Neural cell (in vitro differentiated cells): Measurements from ENCODE around the gene ENKD1. TPM values are rescaled to one million over a fixed set of nuclear protein-coding genes. Genes with fewer than 3 reads are reported as not detected.

Experiments
- H2AFZ ChIP-seq: fragments of 200-600, 300-800 bp; sonication (generic), shearing (Covaris generic); 2 replicates; pipeline ENCODE4 v1.6.0; 2014; ENCODE audit warnings: low read depth, mild to moderate bottlenecking, antibody characterized with exemption, low read length, moderate library complexity
- H3F3A ChIP-seq: fragments of 200-600 bp; shearing (Covaris generic); 2 replicates; pipeline ENCODE4 v1.6.1; 2016; ENCODE audit warnings: mild to moderate bottlenecking, moderate library complexity, mixed read lengths, antibody characterized with exemption, low read length; ENCODE audit not compliant: insufficient read depth, poor library complexity, severe bottlenecking
- H3K27ac ChIP-seq: fragments of 200-600, 300-800 bp; sonication (generic), shearing (Covaris generic); 2 replicates; pipeline ENCODE4 v1.5.1; 2014; ENCODE audit warnings: mild to moderate bottlenecking, low read length, moderate library complexity
- H3K27me3 ChIP-seq: fragments of 300-800, 200-600 bp; sonication (generic), shearing (Covaris generic); 2 replicates; pipeline ENCODE4 v1.6.0; 2014; ENCODE audit warnings: mild to moderate bottlenecking, low read depth, low read length, moderate library complexity; ENCODE audit not compliant: insufficient read depth
- H3K36me3 ChIP-seq: fragments of 300-800, 200-600 bp; sonication (generic), shearing (Covaris generic); 2 replicates; pipeline ENCODE4 v1.5.1; 2014; ENCODE audit warnings: mild to moderate bottlenecking, antibody characterized with exemption, low read length, moderate library complexity; ENCODE audit not compliant: insufficient read depth
- H3K4me2 ChIP-seq: fragments of 300-800, 200-600 bp; sonication (generic), shearing (Covaris generic); 2 replicates; pipeline ENCODE4 v1.6.0; 2014; ENCODE audit warnings: mild to moderate bottlenecking, low read length
- H3K4me3 ChIP-seq: fragments of 300-800, 200-600 bp; sonication (generic), shearing (Covaris generic); 2 replicates; pipeline ENCODE4 v1.5.1; 2014; ENCODE audit warnings: mild to moderate bottlenecking, low read length, moderate library complexity
- H3K79me2 ChIP-seq: fragments of 200-600 bp; shearing (Covaris generic); replicated peaks from 2 replicates; pipeline ENCODE4 v1.6.0; 2014; ENCODE audit warnings: mild to moderate bottlenecking, low read length, moderate library complexity; ENCODE audit not compliant: insufficient read depth
- H3K9ac ChIP-seq: fragments of 300-800, 200-600 bp; sonication (generic), shearing (Covaris generic); 2 replicates; pipeline ENCODE4 v1.6.1; 2016; ENCODE audit warnings: mild to moderate bottlenecking, low read length, mixed read lengths
- H3K9me2 ChIP-seq: fragments of 200-600 bp; shearing (Covaris generic); 2 replicates; pipeline ENCODE4 v1.6.1; 2016; ENCODE audit warnings: mild to moderate bottlenecking, low read length, mixed read lengths; ENCODE audit not compliant: insufficient read depth
- H3K9me3 ChIP-seq: fragments of 200-600, 300-800 bp; sonication (generic), shearing (Covaris generic); 2 replicates; pipeline ENCODE4 v1.6.1; 2016; ENCODE audit warnings: mild to moderate bottlenecking, mixed run types, low read length, moderate library complexity, mixed read lengths
- H4K20me1 ChIP-seq: fragments of 200-600 bp; shearing (Covaris generic); 2 replicates; pipeline ENCODE4 v1.6.1; 2016; ENCODE audit warnings: mild to moderate bottlenecking, mixed run types; ENCODE audit not compliant: insufficient read depth
- CTCF ChIP-seq: fragments of 450-650 bp; IDR thresholded peaks from 2 replicates; pipeline ENCODE4 v1.5.1; 2014; ENCODE audit warnings: antibody characterized with exemption, mild to moderate bottlenecking, moderate library complexity; ENCODE audit not compliant: poor library complexity, severe bottlenecking
- EP300 ChIP-seq: fragments of 450-650 bp; conservative IDR thresholded peaks from 2 replicates; pipeline ENCODE4 v1.6.1; 2014; ENCODE audit warnings: antibody characterized with exemption, mild to moderate bottlenecking, moderate library complexity; ENCODE audit not compliant: poor library complexity, severe bottlenecking
- EZH2 ChIP-seq: fragments of 200-600, 300-800 bp; shearing (Covaris generic), sonication (generic); IDR thresholded peaks from 2 replicates; pipeline ENCODE4 v1.6.1; 2014; ENCODE audit warnings: antibody characterized with exemption, low read length, borderline replicate concordance, mild to moderate bottlenecking; ENCODE audit not compliant: insufficient read depth, poor library complexity, severe bottlenecking
- MXI1 ChIP-seq: fragments of 450-650 bp; conservative IDR thresholded peaks from 2 replicates; pipeline ENCODE4 v1.6.1; 2014; ENCODE audit warnings: antibody characterized with exemption, mild to moderate bottlenecking; ENCODE audit not compliant: poor library complexity, severe bottlenecking
- POLR2AphosphoS5 ChIP-seq: IDR thresholded peaks from 2 replicates; pipeline ENCODE4 v1.6.1; 2012
- RAD21 ChIP-seq: fragments of 450-650 bp; conservative IDR thresholded peaks from 2 replicates; pipeline ENCODE4 v1.6.1; 2014; ENCODE audit warnings: antibody characterized with exemption, mild to moderate bottlenecking, moderate library complexity
- REST ChIP-seq: IDR thresholded peaks from 2 replicates; pipeline ENCODE4 v1.6.1; 2012; ENCODE audit warnings: borderline replicate concordance
- SMC3 ChIP-seq: fragments of 450-650 bp; conservative IDR thresholded peaks from 2 replicates; pipeline ENCODE4 v1.6.1; 2014; ENCODE audit warnings: antibody characterized with exemption, mild to moderate bottlenecking, moderate library complexity; ENCODE audit not compliant: poor library complexity
- TAF1 ChIP-seq: IDR thresholded peaks from 2 replicates; pipeline ENCODE4 v1.6.1; 2012; ENCODE audit warnings: low read depth
- polyA plus RNA-seq: library from polyadenylated mRNA; depleted of rRNA; stranded (reverse); fragments of >200 nt; gene quantifications from 2 replicates; pipeline ENCODE4 v1.2.3, GENCODE V29; 2014

Gene ENKD1
- polyA plus RNA-seq, 1 donor from 2014 or later, result 36.6 TPM

- Histone ChIP-seq H3K9me3 (no peaks in the 10 kb centered on the region), H3K4me3 (no peak overlapping the region), H3F3A (no peaks in the 10 kb centered on the region), H3K9me2 (no peaks in the 10 kb centered on the region), H3K27ac (no peak overlapping the region), H3K27me3 (no peaks in the 10 kb centered on the region), H2AFZ (no peak overlapping the region), H3K9ac (no peak overlapping the region), H3K79me2 (no peaks in the 10 kb centered on the region), H3K36me3 (peaks cover 7% of the 10 kb centered on the region), H3K4me2 (no peak overlapping the region), H4K20me1 (no peaks in the 10 kb centered on the region)
- TF ChIP-seq POLR2AphosphoS5 (no peak), EP300 (no peak), EZH2 (no peak), REST (no peak), RAD21 (no peak), SMC3 (no peak), CTCF (no peak), TAF1 (no peak), MXI1 (no peak)
These were observed 13.7 kb upstream of the ENKD1 start for GRCh38 chr16:67679935-67680897.

- H3K27ac ChIP-seq, result no peak overlapping the region
- H3K27me3 ChIP-seq, result no peaks in the 10 kb centered on the region
- H3K4me3 ChIP-seq, result no peak overlapping the region
- H3K9ac ChIP-seq, result no peak overlapping the region
- no peaks in the 10 kb centered on the region for H3F3A ChIP-seq
- no peaks in the 10 kb centered on the region for H4K20me1 ChIP-seq
- H3K9me2 ChIP-seq, result no peaks in the 10 kb centered on the region
- peaks cover 6% of the 10 kb centered on the region for H3K36me3 ChIP-seq
- no peak overlapping the region for H3K4me2 ChIP-seq
- H3K9me3 ChIP-seq, result no peaks in the 10 kb centered on the region
- H3K79me2 ChIP-seq, result no peaks in the 10 kb centered on the region
- no peak overlapping the region for H2AFZ ChIP-seq
- no peak for TF ChIP-seq EZH2
These were observed 11.9 kb upstream of the ENKD1 start for GRCh38 chr16:67678354-67679023.
